T-helper 1 cell treated with Interleukin-12 subunit alpha and Interleukin-12 subunit beta and Interleukin-4 antibody, amounts not matched to agents 30 μg/mL and 1 μg/mL, for 36 hours (primary cell): ENCODE results near the gene FOXD2.
A peak's percentile ranks its signal among the peaks of the same experiment; 100 is the strongest.

ENCODE experiments used
- H3K27ac Mint-ChIP-seq: one replicate; pipeline ENCODE4 v1.8.0; 2021; ENCODE audit warnings: mild to moderate bottlenecking, mixed read lengths
- H3K27me3 Mint-ChIP-seq: one replicate; pipeline ENCODE4 v1.8.0; 2021; ENCODE audit warnings: low read depth, mixed read lengths
- H3K36me3 Mint-ChIP-seq: one replicate; pipeline ENCODE4 v1.8.0; 2021; ENCODE audit warnings: low read depth, mixed read lengths
- H3K4me1 Mint-ChIP-seq: one replicate; pipeline ENCODE4 v1.8.0; 2021; ENCODE audit warnings: low read depth, mixed read lengths
- H3K4me3 Mint-ChIP-seq: one replicate; pipeline ENCODE4 v1.8.0; 2021; ENCODE audit warnings: mild to moderate bottlenecking, moderate library complexity, mixed read lengths
- H3K9me3 Mint-ChIP-seq: one replicate; pipeline ENCODE4 v1.8.0; 2021; ENCODE audit warnings: mixed read lengths

FOXD2 gene

GRCh38 chr1:47437447-47438164 lies at the start of gene FOXD2:
Gene FOXD2 (plus strand): TSS chr1:47438044. CDS start chr1:47438136, 92 bp downstream.
- peak within 1 kb of the TSS; percentile 87 for H3K27ac Mint-ChIP-seq
- peaks cover 8% of the 10 kb centered on the region for H3K36me3 Mint-ChIP-seq
- H3K9me3 Mint-ChIP-seq: no peaks in the 10 kb centered on the region

GRCh38 chr1:47388891-47389238 lies 49.0 kb upstream of the FOXD2 start:
- Mint-ChIP-seq H3K27ac (no peak overlapping the region), H3K27me3 (peaks cover 20% of the 10 kb centered on the region), H3K36me3 (peaks cover 2% of the 10 kb centered on the region), H3K4me3 (no peak overlapping the region), H3K4me1 (no peaks in the 10 kb centered on the region), H3K9me3 (no peaks in the 10 kb centered on the region)

More at GRCh38 chr1:47437447-47438164, at the start of gene FOXD2:
- Mint-ChIP-seq H3K4me1 (peaks cover 27% of the 10 kb centered on the region), H3K4me3 (peak within 1 kb of the TSS; percentile 90), H3K27me3 (peaks cover 39% of the 10 kb centered on the region)

GRCh38 chr1:47389731-47390130 lies 48.1 kb upstream of the FOXD2 start:
- Mint-ChIP-seq H3K36me3 (no peaks in the 10 kb centered on the region), H3K4me3 (no peak overlapping the region), H3K27ac (no peak overlapping the region), H3K4me1 (no peaks in the 10 kb centered on the region), H3K9me3 (no peaks in the 10 kb centered on the region), H3K27me3 (peaks cover 26% of the 10 kb centered on the region)

- peaks cover 26% of the 10 kb centered on the region for H3K27me3 Mint-ChIP-seq
- H3K9me3 Mint-ChIP-seq: no peaks in the 10 kb centered on the region
- no peak overlapping the region for H3K4me3 Mint-ChIP-seq
- no peak overlapping the region for H3K27ac Mint-ChIP-seq
- H3K36me3 Mint-ChIP-seq: no peaks in the 10 kb centered on the region
- no peaks in the 10 kb centered on the region for H3K4me1 Mint-ChIP-seq
Measured at GRCh38 chr1:47390843-47391242, 47.0 kb upstream of the FOXD2 start.

- Mint-ChIP-seq H3K9me3 (no peaks in the 10 kb centered on the region), H3K36me3 (no peaks in the 10 kb centered on the region), H3K4me3 (no peak overlapping the region), H3K4me1 (no peaks in the 10 kb centered on the region), H3K27ac (no peak overlapping the region), H3K27me3 (peaks cover 26% of the 10 kb centered on the region)
Measured at GRCh38 chr1:47393141-47393540, 44.7 kb upstream of the FOXD2 start.

- Mint-ChIP-seq H3K9me3 (no peaks in the 10 kb centered on the region), H3K27me3 (peaks cover 20% of the 10 kb centered on the region), H3K27ac (no peak overlapping the region), H3K36me3 (no peaks in the 10 kb centered on the region), H3K4me3 (no peak overlapping the region), H3K4me1 (no peaks in the 10 kb centered on the region)
Measured at GRCh38 chr1:47395433-47395832, 42.4 kb upstream of the FOXD2 start.

GRCh38 chr1:47396671-47397196 lies 41.1 kb upstream of the FOXD2 start:
- H3K27me3 Mint-ChIP-seq: peaks cover 17% of the 10 kb centered on the region

GRCh38 chr1:47399138-47399845 lies 38.6 kb upstream of the FOXD2 start:
- Mint-ChIP-seq H3K4me3 (no peak overlapping the region), H3K27me3 (peaks cover 17% of the 10 kb centered on the region), H3K9me3 (no peaks in the 10 kb centered on the region), H3K27ac (no peak overlapping the region), H3K36me3 (no peaks in the 10 kb centered on the region), H3K4me1 (no peaks in the 10 kb centered on the region)

More at GRCh38 chr1:47396671-47397196, 41.1 kb upstream of the FOXD2 start:
- Mint-ChIP-seq H3K4me1 (no peaks in the 10 kb centered on the region), H3K9me3 (no peaks in the 10 kb centered on the region), H3K36me3 (no peaks in the 10 kb centered on the region), H3K4me3 (no peak overlapping the region), H3K27ac (no peak overlapping the region)

- Mint-ChIP-seq H3K9me3 (no peaks in the 10 kb centered on the region), H3K36me3 (no peaks in the 10 kb centered on the region), H3K27ac (no peak overlapping the region), H3K4me3 (no peak overlapping the region), H3K4me1 (no peaks in the 10 kb centered on the region), H3K27me3 (peaks cover 14% of the 10 kb centered on the region)
Measured at GRCh38 chr1:47399846-47400155, 38.0 kb upstream of the FOXD2 start.

GRCh38 chr1:47401761-47402160 lies 36.1 kb upstream of the FOXD2 start:
- H3K4me3 Mint-ChIP-seq: no peak overlapping the region
- no peaks in the 10 kb centered on the region for H3K36me3 Mint-ChIP-seq
- no peaks in the 10 kb centered on the region for H3K9me3 Mint-ChIP-seq
- H3K27me3 Mint-ChIP-seq: peaks cover 24% of the 10 kb centered on the region
- no peaks in the 10 kb centered on the region for H3K4me1 Mint-ChIP-seq
- H3K27ac Mint-ChIP-seq: no peak overlapping the region

GRCh38 chr1:47402591-47402990 lies 35.3 kb upstream of the FOXD2 start:
- peaks cover 24% of the 10 kb centered on the region for H3K27me3 Mint-ChIP-seq
- no peaks in the 10 kb centered on the region for H3K9me3 Mint-ChIP-seq
- no peak overlapping the region for H3K4me3 Mint-ChIP-seq
- no peak overlapping the region for H3K27ac Mint-ChIP-seq
- no peaks in the 10 kb centered on the region for H3K4me1 Mint-ChIP-seq
- no peaks in the 10 kb centered on the region for H3K36me3 Mint-ChIP-seq

- no peak overlapping the region for H3K4me3 Mint-ChIP-seq
- H3K27me3 Mint-ChIP-seq: peaks cover 24% of the 10 kb centered on the region
- no peaks in the 10 kb centered on the region for H3K4me1 Mint-ChIP-seq
- no peaks in the 10 kb centered on the region for H3K9me3 Mint-ChIP-seq
- no peak overlapping the region for H3K27ac Mint-ChIP-seq
- no peaks in the 10 kb centered on the region for H3K36me3 Mint-ChIP-seq
Measured at GRCh38 chr1:47403321-47403910, 34.4 kb upstream of the FOXD2 start.

GRCh38 chr1:47405697-47406096 lies 32.1 kb upstream of the FOXD2 start:
- Mint-ChIP-seq H3K27ac (no peak overlapping the region), H3K27me3 (peaks cover 32% of the 10 kb centered on the region), H3K36me3 (no peaks in the 10 kb centered on the region), H3K4me1 (no peaks in the 10 kb centered on the region), H3K9me3 (no peaks in the 10 kb centered on the region), H3K4me3 (no peak overlapping the region)

GRCh38 chr1:47406966-47407365 lies 30.9 kb upstream of the FOXD2 start:
- no peaks in the 10 kb centered on the region for H3K9me3 Mint-ChIP-seq
- no peak overlapping the region for H3K4me3 Mint-ChIP-seq
- H3K36me3 Mint-ChIP-seq: no peaks in the 10 kb centered on the region
- peaks cover 31% of the 10 kb centered on the region for H3K27me3 Mint-ChIP-seq
- no peaks in the 10 kb centered on the region for H3K4me1 Mint-ChIP-seq
- no peak overlapping the region for H3K27ac Mint-ChIP-seq

- no peaks in the 10 kb centered on the region for H3K36me3 Mint-ChIP-seq
- peaks cover 27% of the 10 kb centered on the region for H3K27me3 Mint-ChIP-seq
- no peaks in the 10 kb centered on the region for H3K9me3 Mint-ChIP-seq
- H3K4me3 Mint-ChIP-seq: no peak overlapping the region
- no peak overlapping the region for H3K27ac Mint-ChIP-seq
- H3K4me1 Mint-ChIP-seq: no peaks in the 10 kb centered on the region
Measured at GRCh38 chr1:47407481-47407880, 30.4 kb upstream of the FOXD2 start.
